ENCODE data around the gene ZBP1. TPM values are rescaled to one million over a fixed set of nuclear protein-coding genes. Genes with fewer than 3 reads are reported as not detected.

Gene ZBP1
- total RNA-seq, 2 donors from 2014 or later: 4.1 to 6.1 TPM

- DNase-seq (ENCODE audit: low spot score) (no peak), ATAC-seq (ENCODE audit: insufficient number of reproducible peaks, low FRiP score, low read depth) (no peak)
- Histone ChIP-seq H3K4me1 (ENCODE audit: control insufficient read depth in 1 of 2, low read depth in 2 of 2) (no peaks in the 10 kb centered on the region), H3K27ac (no peak overlapping the region), H3K9me3 (no peaks in the 10 kb centered on the region), H3K27me3 (replicated peaks; ENCODE audit: insufficient read depth) (no peaks in the 10 kb centered on the region), H3K4me3 (no peak overlapping the region), H3K36me3 (no peaks in the 10 kb centered on the region)
- TF ChIP-seq CTCF (IDR thresholded peaks at IDR 0.05): no peak
Measured at GRCh38 chr20:57573242-57573641, 47.0 kb downstream of the ZBP1 start.

DNA sequence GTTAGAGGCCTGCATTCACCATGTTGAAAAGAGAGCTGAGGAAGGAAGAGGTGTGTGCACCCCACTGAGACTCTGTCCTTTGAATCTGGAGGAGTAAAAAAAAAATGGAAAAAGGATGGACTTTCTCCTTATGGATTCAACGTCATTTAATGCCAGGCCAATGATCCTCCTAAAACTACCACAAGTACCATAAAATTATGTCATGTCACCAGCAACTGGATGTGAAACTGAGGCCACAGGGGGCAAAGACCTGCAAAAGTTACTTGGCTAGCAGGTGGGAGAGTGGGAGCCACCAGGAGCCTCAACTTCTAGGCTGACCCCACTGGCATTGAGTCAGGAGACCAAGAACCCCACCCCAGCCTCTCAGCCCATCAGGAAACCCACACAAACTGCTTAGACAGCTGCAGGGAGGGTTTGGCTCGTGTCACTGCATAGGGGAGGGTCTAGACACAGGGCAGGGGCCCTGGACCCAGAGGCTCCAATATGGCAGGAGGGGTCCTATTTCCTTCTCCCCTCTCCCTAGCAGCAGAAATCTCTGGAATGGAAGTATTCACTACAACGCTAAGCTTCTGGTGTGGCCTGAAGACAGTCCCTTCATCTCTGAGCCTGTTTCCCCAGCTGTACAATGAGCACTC lies 48.3 kb downstream of the ZBP1 start:
- H3K36me3 ChIP-seq: no peaks in the 10 kb centered on the region
- TF ChIP-seq CTCF (IDR thresholded peaks at IDR 0.05): no peak
- H3K9me3 ChIP-seq: no peaks in the 10 kb centered on the region
- ATAC-seq (ENCODE audit: insufficient number of reproducible peaks, low FRiP score, low read depth): no peak
- no peaks in the 10 kb centered on the region for H3K27me3 ChIP-seq (replicated peaks; ENCODE audit: insufficient read depth)
- no peaks in the 10 kb centered on the region for H3K4me1 ChIP-seq (ENCODE audit: control insufficient read depth in 1 of 2, low read depth in 2 of 2)
- no peak overlapping the region for H3K27ac ChIP-seq
- no peak for DNase-seq (ENCODE audit: low spot score)
- no peak overlapping the region for H3K4me3 ChIP-seq

GRCh38 chr20:57570920-57571319 lies 49.3 kb downstream of the ZBP1 start:
- DNase-seq (ENCODE audit: low spot score) (no peak), ATAC-seq (ENCODE audit: insufficient number of reproducible peaks, low FRiP score, low read depth) (no peak)
- no peak for TF ChIP-seq CTCF (IDR thresholded peaks at IDR 0.05)
- Histone ChIP-seq H3K36me3 (no peaks in the 10 kb centered on the region), H3K4me3 (no peak overlapping the region), H3K27ac (no peak overlapping the region), H3K4me1 (ENCODE audit: control insufficient read depth in 1 of 2, low read depth in 2 of 2) (no peaks in the 10 kb centered on the region), H3K9me3 (no peaks in the 10 kb centered on the region), H3K27me3 (replicated peaks; ENCODE audit: insufficient read depth) (no peaks in the 10 kb centered on the region)

DNA sequence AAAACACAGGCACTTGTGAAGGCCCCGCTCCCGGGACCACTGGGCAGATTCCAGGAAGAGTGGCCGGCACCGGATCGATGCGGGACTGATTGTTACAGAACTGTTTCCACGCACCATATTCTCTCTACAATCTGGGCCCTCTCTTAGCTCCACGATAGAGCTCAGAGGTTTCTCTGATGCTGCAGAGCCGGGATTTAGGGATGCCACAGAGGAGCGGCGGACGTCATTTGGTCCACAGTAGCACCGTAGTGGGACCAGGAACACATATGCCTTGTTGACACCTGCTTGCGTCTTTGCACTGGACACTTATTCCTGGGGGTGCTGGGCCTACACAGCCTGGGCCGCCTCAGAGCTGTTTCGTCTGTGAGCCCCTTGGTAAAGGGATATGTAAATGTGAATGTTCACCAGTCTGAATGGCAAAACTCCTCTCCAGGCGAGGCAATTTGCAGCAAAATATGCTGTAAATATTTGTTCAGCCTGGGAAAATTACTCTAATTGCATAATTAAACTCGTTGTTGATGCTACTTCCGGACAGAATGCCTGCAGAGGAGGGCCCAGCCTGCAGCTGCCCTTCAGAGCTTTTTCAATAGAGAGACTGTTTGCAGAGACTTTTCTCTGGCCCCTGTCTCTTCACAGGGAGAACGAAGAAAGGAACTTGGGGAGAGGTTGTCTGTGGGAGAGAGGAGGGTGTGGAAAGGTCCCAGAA lies 49.9 kb downstream of the ZBP1 start:
- TF ChIP-seq CTCF (IDR thresholded peaks at IDR 0.05): no peak
- no peaks in the 10 kb centered on the region for H3K36me3 ChIP-seq
- H3K9me3 ChIP-seq: no peaks in the 10 kb centered on the region
- H3K27me3 ChIP-seq (replicated peaks; ENCODE audit: insufficient read depth): no peaks in the 10 kb centered on the region
- no peak overlapping the region for H3K27ac ChIP-seq
- DNase-seq (ENCODE audit: low spot score): no peak
- ATAC-seq (ENCODE audit: insufficient number of reproducible peaks, low FRiP score, low read depth): no peak
- H3K4me1 ChIP-seq (ENCODE audit: control insufficient read depth in 1 of 2, low read depth in 2 of 2): no peaks in the 10 kb centered on the region
- no peak overlapping the region for H3K4me3 ChIP-seq

DNA sequence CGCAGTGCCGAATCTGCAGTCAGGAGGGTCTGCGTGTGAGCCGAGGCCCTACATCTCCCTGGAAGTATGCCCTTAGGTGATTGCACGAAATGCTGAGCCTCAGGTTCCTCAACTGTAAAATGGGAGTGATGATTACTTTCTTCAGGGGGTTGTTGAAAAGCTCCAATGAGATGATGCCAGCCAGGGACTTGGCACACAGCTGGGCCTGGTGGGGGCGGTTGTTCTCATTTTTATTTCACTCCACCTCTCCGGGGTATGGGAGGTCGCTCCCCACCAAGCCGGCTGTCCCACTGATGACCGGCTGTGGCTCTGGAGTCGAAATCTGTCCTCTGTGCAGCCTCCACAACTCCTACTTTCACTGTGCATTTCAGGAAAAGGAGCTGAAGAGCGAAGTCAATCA lies 51.3 kb downstream of the ZBP1 start:
- H3K27ac ChIP-seq: no peak overlapping the region
- TF ChIP-seq CTCF (IDR thresholded peaks at IDR 0.05): no peak
- no peak overlapping the region for H3K4me3 ChIP-seq
- no peak for ATAC-seq (ENCODE audit: insufficient number of reproducible peaks, low FRiP score, low read depth)
- H3K27me3 ChIP-seq (replicated peaks; ENCODE audit: insufficient read depth): no peaks in the 10 kb centered on the region
- H3K9me3 ChIP-seq: no peaks in the 10 kb centered on the region
- no peaks in the 10 kb centered on the region for H3K36me3 ChIP-seq
- no peaks in the 10 kb centered on the region for H3K4me1 ChIP-seq (ENCODE audit: control insufficient read depth in 1 of 2, low read depth in 2 of 2)
- DNase-seq (ENCODE audit: low spot score): no peak
